ENCODE data around the gene AFF3. TPM values are rescaled to one million over a fixed set of nuclear protein-coding genes. Genes with fewer than 3 reads are reported as not detected.

The AFF3 gene
- total and polyA plus RNA-seq, 12 donors: 1.1 to 7.5 (median 3.9) TPM

GRCh38 chr2:99863236-99863902, 279.0 kb downstream of the AFF3 start:
- no peak overlapping the region for H3K27ac ChIP-seq
- no peaks in the 10 kb centered on the region for H3K27me3 ChIP-seq
- WGBS, 4 donors: 76 to 92% (median 84%) methylated on average over 4 of the region's 4 CpGs
- TF ChIP-seq CTCF (IDR thresholded peaks at IDR 0.05): no peak
- no peak for TF ChIP-seq POLR2A (IDR thresholded peaks at IDR 0.05)
- peaks cover 0 to 16% of the 10 kb centered on the region in 2 donors for H3K4me1 ChIP-seq (replicated peaks in 1 of 2)
- H3K9me3 ChIP-seq (replicated peaks in 1 of 3): no peaks in the 10 kb centered on the region
- intact Hi-C loops (cut with DNase I): no loop called here
- no peak overlapping the region for H3K4me3 ChIP-seq
- no peak for DNase-seq
- H3K36me3 ChIP-seq (replicated peaks in 1 of 2): no peaks in the 10 kb centered on the region

GRCh38 chr2:99862566-99862965, 279.8 kb downstream of the AFF3 start:
- H3K36me3 ChIP-seq (replicated peaks in 1 of 2): no peaks in the 10 kb centered on the region
- no peak overlapping the region for H3K4me3 ChIP-seq
- H3K9me3 ChIP-seq (replicated peaks in 1 of 3): no peaks in the 10 kb centered on the region
- H3K27me3 ChIP-seq: no peaks in the 10 kb centered on the region
- intact Hi-C loops (cut with DNase I): no loop called here
- no peak for TF ChIP-seq POLR2A (IDR thresholded peaks at IDR 0.05)
- 34 to 57% (median 52%) methylated on average over 3 of the region's 3 CpGs for WGBS, 4 donors
- H3K4me1 ChIP-seq (replicated peaks in 1 of 2): peaks cover 0 to 16% of the 10 kb centered on the region in 2 donors
- H3K27ac ChIP-seq: no peak overlapping the region
- DNase-seq: no peak

GRCh38 chr2:99861376-99861760, 281.0 kb downstream of the AFF3 start:
- intact Hi-C loops (cut with DNase I): no loop called here
- H3K27ac ChIP-seq: no peak overlapping the region
- TF ChIP-seq POLR2A (IDR thresholded peaks at IDR 0.05): no peak
- no peak for TF ChIP-seq CTCF (IDR thresholded peaks at IDR 0.05)
- no peak overlapping the region for H3K4me3 ChIP-seq
- no peaks in the 10 kb centered on the region for H3K36me3 ChIP-seq (replicated peaks in 1 of 2)
- no peaks in the 10 kb centered on the region for H3K27me3 ChIP-seq
- no peaks in the 10 kb centered on the region for H3K9me3 ChIP-seq (replicated peaks in 1 of 3)
- H3K4me1 ChIP-seq (replicated peaks in 1 of 2): peaks cover 0 to 16% of the 10 kb centered on the region in 2 donors
- DNase-seq: no peak
- WGBS, 4 donors: 43 to 56% (median 47%) methylated on average over 2 of the region's 2 CpGs

- intact Hi-C loops (cut with DNase I): no loop called here
- no peak for DNase-seq
- H3K27ac ChIP-seq: no peak overlapping the region
- 79 to 90% (median 85%) methylated on average over 4 of the region's 4 CpGs for WGBS, 4 donors
- no peaks in the 10 kb centered on the region for H3K27me3 ChIP-seq
- H3K4me1 ChIP-seq (replicated peaks in 1 of 2): peaks cover 0 to 16% of the 10 kb centered on the region in 2 donors
- no peaks in the 10 kb centered on the region for H3K9me3 ChIP-seq (replicated peaks in 1 of 3)
- no peak overlapping the region for H3K4me3 ChIP-seq
- TF ChIP-seq CTCF (IDR thresholded peaks at IDR 0.05) (no peak), POLR2A (IDR thresholded peaks at IDR 0.05) (no peak)
- no peaks in the 10 kb centered on the region for H3K36me3 ChIP-seq (replicated peaks in 1 of 2)
These were observed 281.5 kb downstream of the AFF3 start for GRCh38 chr2:99860720-99861375.
